Measurements from ENCODE around the gene PRR16.

Gene PRR16

DNA sequence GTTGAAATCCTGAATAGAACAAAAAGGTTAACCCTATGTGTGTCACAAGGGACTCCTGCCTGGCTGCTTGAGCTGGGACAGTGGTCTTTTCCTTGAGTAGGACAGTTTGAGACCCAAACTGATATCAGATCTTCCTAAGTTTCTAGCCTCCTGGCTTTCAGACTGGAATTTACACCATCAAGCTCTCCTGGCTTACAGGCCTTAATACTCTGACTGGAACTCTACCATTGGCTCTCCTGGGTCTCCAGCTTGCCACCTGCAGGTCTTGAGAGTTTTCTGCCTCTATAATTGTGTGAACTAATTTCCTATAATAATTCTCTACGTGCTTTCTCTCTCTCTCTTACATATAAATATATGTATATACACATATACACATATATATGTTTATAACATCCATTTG, 112.5 kb downstream of the PRR16 start:
- no peak for DNase-seq

DNA sequence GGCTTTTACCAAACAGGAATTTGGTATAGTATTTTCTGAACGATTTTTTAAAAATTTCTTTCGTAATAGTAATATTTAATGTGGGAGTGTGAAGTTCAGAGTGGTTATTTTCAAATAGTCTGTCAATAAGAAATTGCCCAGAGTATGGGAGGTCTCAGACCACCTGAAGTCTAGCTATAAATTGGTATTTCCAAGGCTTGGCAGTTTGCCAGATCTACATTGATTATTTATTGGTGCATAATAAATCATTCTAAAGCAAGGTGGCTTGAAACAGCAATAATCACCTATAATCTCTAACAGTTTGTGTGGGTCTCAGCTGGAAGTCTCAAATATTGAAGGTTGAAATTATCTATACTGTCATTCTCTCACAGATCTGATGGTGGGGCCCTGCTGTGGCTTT, 118.5 kb downstream of the PRR16 start:
- no peak for DNase-seq

GRCh38 chr5:120586646-120587045, 122.5 kb downstream of the PRR16 start:
- no peak for DNase-seq

- no peak for DNase-seq
These were observed 127.8 kb downstream of the PRR16 start for GRCh38 chr5:120591911-120592310.

GRCh38 chr5:120599576-120599975, 135.5 kb downstream of the PRR16 start:
- DNase-seq, result no peak

- no peak for DNase-seq
These were observed 136.5 kb downstream of the PRR16 start for GRCh38 chr5:120600639-120601038.

DNA sequence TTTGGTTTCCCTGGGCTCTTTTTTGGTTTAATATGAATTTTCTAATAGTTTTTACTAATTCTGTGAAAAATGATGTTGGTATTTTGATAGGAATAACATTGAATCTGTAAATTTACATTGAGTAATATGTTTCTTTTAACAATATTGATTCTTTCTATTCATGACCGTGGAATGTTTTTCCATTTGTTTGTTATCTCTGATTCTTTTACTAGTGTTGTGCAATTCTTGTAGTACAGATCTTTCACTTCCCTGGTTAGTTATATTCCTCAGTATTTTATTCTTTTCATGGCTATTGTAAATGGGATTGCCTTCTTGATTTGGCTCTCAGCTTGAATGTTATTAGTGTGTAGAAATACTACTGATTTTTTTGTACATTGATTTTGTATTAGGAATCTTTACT, 137.9 kb downstream of the PRR16 start:
- no peak for DNase-seq

- DNase-seq, result no peak
These were observed 140.8 kb downstream of the PRR16 start for GRCh38 chr5:120604884-120605283.

DNA sequence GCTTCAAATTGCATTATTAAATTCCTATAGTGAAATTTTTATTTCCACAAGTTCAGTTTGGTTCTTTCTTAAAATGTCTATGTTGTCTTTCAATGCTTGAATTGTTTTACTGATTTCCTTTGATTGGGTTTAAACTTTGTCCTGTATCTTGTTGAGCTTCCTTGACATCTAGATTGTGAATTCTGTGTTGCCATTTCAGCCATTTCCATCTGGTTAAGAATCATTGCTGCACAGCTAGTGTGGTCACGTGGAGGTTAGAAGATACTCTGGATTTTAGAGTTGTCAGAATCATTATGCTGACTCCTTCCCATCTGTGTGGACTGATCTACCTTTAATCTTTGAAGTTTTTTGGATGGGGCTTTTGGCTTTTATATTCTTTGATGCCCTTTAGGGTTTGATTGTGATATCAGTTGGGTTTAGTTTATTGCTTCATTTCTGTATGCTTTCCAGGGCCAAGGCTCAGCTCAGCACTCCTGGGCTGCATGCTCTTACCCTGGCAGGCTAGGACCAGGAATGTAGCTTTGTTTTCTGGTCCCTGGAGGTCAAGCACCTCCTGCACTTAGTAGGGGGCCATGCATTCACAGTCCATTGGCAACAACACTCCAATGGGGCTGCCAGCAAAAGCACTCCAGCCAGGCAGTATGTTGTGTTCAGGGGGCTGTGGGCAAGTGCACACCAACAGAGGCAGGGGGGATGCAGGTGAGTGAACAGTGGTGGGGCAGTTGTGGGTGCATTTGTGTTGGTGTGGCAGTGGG, 141.4 kb downstream of the PRR16 start:
- DNase-seq, result no peak

DNA sequence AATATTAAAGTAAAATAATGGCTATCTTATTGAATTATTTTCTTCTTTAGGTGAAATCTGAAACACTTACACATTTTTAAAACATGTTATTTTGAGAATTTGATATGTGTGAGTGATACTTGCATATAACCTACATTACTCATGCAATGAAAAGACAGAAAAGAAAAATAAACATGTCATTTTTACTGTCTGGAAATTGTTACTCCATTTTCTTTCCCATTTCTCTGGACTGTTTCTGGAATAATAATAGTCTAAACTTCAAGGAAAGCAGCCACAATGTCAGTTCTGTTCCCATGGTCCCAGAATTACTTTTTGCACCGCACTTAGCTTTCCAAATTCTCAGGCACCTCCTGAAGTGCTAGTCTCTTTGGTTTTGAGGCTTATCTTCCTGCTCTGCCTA, 145.5 kb downstream of the PRR16 start:
- no peak for DNase-seq

DNA sequence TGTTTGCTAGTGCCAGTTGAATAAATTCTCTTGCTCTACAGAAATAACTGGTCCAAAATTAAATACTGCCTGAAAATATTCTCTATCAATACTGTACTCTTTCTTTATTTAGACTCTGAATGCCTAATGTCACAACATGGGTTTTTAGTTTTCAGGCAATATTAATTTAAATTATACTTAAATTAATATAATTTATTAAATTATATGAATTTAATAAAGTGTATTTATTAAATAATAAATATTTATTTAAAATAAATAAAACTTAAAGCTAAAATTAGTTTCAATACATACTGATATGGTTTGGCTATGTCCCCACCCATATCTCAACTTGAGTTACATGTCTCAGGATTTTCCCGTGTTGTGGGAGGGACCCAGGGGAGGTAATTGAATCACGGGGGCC, 146.0 kb downstream of the PRR16 start:
- DNase-seq, result no peak

DNA sequence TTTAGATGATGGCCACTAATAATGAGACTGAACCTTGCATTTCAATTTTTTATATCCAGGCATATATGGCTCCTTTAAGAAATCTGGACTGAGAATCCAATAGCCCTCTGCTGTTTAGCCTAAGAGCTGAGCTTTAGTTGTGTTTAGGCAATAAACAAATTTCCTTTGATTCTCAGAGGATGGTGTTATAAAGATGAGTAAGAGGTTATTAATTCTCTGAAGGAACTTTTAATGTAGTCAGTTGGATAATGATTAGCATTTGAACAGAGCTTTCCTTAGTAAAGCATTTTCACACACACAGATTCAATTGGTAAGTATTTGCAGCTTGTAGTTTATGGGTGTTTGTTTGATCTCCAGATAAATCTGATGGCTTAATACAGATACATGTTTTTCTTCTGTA, 149.6 kb downstream of the PRR16 start:
- DNase-seq, result no peak

GRCh38 chr5:120614531-120615180, 150.6 kb downstream of the PRR16 start:
- DNase-seq, result peak in 1 of 4 experiments; percentile 4

DNA sequence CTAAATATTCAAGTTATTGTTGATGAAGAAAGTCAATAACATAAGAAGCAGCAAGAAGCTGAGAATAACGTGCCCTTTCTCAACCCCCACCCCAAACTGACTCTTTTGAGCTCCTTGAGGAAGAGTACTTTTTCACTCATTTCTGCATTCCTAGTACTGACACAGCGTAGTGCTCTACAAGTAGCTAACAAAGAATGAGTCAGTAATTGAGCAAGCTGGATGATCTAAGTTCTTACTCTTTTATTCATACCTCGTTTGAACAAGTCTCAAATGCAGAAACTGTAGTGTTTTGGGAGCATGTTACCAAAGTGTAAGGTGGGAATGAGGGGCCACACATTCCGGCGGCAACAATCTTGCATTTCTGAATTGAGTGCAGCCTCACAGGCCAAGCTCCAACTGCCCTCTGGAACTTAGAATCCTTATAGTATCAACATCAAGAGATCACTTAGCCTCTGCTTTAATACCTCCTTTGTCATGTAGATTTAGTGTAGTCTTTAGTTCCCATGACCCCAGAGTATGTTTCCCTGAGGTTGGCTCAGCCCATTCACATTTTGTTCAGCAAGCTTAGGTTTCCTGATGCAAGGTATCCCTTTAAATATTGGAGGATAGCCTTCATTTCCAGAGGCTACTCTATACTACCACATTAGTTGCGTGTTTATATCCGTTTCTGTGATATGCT, 152.0 kb downstream of the PRR16 start:
- peak in 3 of 4 experiments; percentile 2 to 19 (median 9) for DNase-seq

- no peak for DNase-seq
These were observed 157.2 kb downstream of the PRR16 start for GRCh38 chr5:120621339-120621738.

GRCh38 chr5:120624021-120624563, 160.0 kb downstream of the PRR16 start:
- DNase-seq, result no peak

DNA sequence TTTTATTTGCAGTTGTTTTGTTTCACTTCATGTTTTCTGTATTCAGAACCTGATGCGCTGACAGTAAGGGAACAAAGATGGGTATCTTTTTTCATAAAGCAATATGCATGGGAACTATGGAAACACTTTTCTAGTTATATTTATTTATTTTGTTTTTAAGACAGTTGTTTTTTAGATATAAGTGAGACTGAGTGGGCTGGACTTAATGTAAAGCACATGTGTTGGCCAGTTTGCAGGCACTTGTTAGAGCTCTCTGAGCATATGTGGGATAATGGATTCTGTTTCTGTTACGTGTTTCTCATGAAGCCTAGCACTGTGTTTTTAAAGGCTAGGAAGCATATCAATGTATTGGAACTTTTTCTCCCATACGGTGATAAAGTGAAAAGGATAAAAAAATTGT, 164.1 kb downstream of the PRR16 start:
- DNase-seq, result no peak

- peak in 2 of 4 experiments; percentile 1 to 4 for DNase-seq
These were observed 166.4 kb downstream of the PRR16 start for GRCh38 chr5:120630550-120630949.

GRCh38 chr5:120631611-120632010, 167.5 kb downstream of the PRR16 start:
- DNase-seq, result no peak

- no peak for DNase-seq
These were observed 168.3 kb downstream of the PRR16 start for GRCh38 chr5:120632430-120632829.

- no peak for DNase-seq
These were observed 174.3 kb downstream of the PRR16 start for GRCh38 chr5:120638449-120638848.

GRCh38 chr5:120640778-120641177, 176.7 kb downstream of the PRR16 start:
- DNase-seq, result no peak

- DNase-seq, result no peak
These were observed 180.4 kb downstream of the PRR16 start for GRCh38 chr5:120644516-120644915.

All from suppressor macrophage (primary cell).